Stimulated activated CD4-positive, alpha-beta T cell treated with anti-CD3 and anti-CD28 coated beads, Interleukin-2, amount 100 ng/mL, for 4 hours (primary cell): ENCODE measurements around the gene PROZ.
"Not testable (repeated sequence)": the region's sequence is repeated elsewhere in the genome, so short reads cannot be mapped to it uniquely, and the experiment has no call there.

Experiments
- DNase-seq: peaks from one replicate; pipeline ENCODE4 v3.0.0-alpha.2; 2020; ENCODE audit warnings: low read depth

PROZ gene

GRCh38 chr13:113157929-113158747 is at the start of gene PROZ:
Gene PROZ, plus strand, starts transcription at chr13:113158648. Its CDS starts 13 bp downstream, at chr13:113158661.
- no peak for DNase-seq

GRCh38 chr13:113109151-113110047 is 49.0 kb upstream of the PROZ start:
- DNase-seq: no peak

- DNase-seq: peak; percentile 53
Measured at GRCh38 chr13:113110048-113110851, 48.2 kb upstream of the PROZ start.

- peak; percentile 45 for DNase-seq
Measured at GRCh38 chr13:113110852-113111315, 47.6 kb upstream of the PROZ start.

GRCh38 chr13:113111821-113112220 is 46.6 kb upstream of the PROZ start:
- not testable (repeated sequence) for DNase-seq

- DNase-seq: not testable (repeated sequence)
Measured at GRCh38 chr13:113112475-113112874, 46.0 kb upstream of the PROZ start.

- no peak for DNase-seq
Measured at GRCh38 chr13:113112893-113113845, 45.3 kb upstream of the PROZ start.

- no peak for DNase-seq
Measured at GRCh38 chr13:113113846-113114271, 44.6 kb upstream of the PROZ start.

GRCh38 chr13:113114511-113115362 is 43.7 kb upstream of the PROZ start:
- DNase-seq: no peak

- no peak for DNase-seq
Measured at GRCh38 chr13:113115363-113116205, 42.9 kb upstream of the PROZ start.

GRCh38 chr13:113116206-113116800 is 42.1 kb upstream of the PROZ start:
- no peak for DNase-seq

GRCh38 chr13:113116871-113117271 is 41.6 kb upstream of the PROZ start:
- no peak for DNase-seq

GRCh38 chr13:113117335-113117872 is 41.0 kb upstream of the PROZ start:
- no peak for DNase-seq

- no peak for DNase-seq
Measured at GRCh38 chr13:113117911-113118260, 40.6 kb upstream of the PROZ start.

- no peak for DNase-seq
Measured at GRCh38 chr13:113118261-113119021, 40.0 kb upstream of the PROZ start.

- no peak for DNase-seq
Measured at GRCh38 chr13:113119166-113119821, 39.2 kb upstream of the PROZ start.

- no peak for DNase-seq
Measured at GRCh38 chr13:113119822-113120189, 38.6 kb upstream of the PROZ start.
